ENCODE measurements around the gene PLXNA1.

The PLXNA1 gene

GRCh38 chr3:127001486-127002194 is 18.7 kb downstream of the PLXNA1 start:
- DNase-seq (ENCODE audit: low read depth in 1 of 2, low spot score in 1 of 2), result no peak

GRCh38 chr3:127002195-127003174 is 19.6 kb downstream of the PLXNA1 start:
- no peak for DNase-seq (ENCODE audit: low read depth in 1 of 2, low spot score in 1 of 2)

- DNase-seq (ENCODE audit: low read depth in 1 of 2, low spot score in 1 of 2), result no peak
Measured at GRCh38 chr3:127003175-127003555, 20.2 kb downstream of the PLXNA1 start.

- DNase-seq (ENCODE audit: low read depth in 1 of 2, low spot score in 1 of 2), result no peak
Measured at GRCh38 chr3:127003601-127004280, 20.8 kb downstream of the PLXNA1 start.

GRCh38 chr3:127004641-127005397 is 21.9 kb downstream of the PLXNA1 start:
- DNase-seq (ENCODE audit: low read depth in 1 of 2, low spot score in 1 of 2), result no peak

- DNase-seq (ENCODE audit: low read depth in 1 of 2, low spot score in 1 of 2), result no peak
Measured at GRCh38 chr3:127005864-127006500, 23.1 kb downstream of the PLXNA1 start.

GRCh38 chr3:127006781-127007436 is 24.0 kb downstream of the PLXNA1 start:
- DNase-seq (ENCODE audit: low read depth in 1 of 2, low spot score in 1 of 2), result no peak

GRCh38 chr3:127008236-127008635 is 25.3 kb downstream of the PLXNA1 start:
- no peak for DNase-seq (ENCODE audit: low read depth in 1 of 2, low spot score in 1 of 2)

- no peak for DNase-seq (ENCODE audit: low read depth in 1 of 2, low spot score in 1 of 2)
Measured at GRCh38 chr3:127009531-127009930, 26.6 kb downstream of the PLXNA1 start.

- DNase-seq (ENCODE audit: low read depth in 1 of 2, low spot score in 1 of 2), result no peak
Measured at GRCh38 chr3:127011270-127011992, 28.5 kb downstream of the PLXNA1 start.

- DNase-seq (ENCODE audit: low read depth in 1 of 2, low spot score in 1 of 2), result no peak
Measured at GRCh38 chr3:127012091-127012490, 29.2 kb downstream of the PLXNA1 start.

- no peak for DNase-seq (ENCODE audit: low read depth in 1 of 2, low spot score in 1 of 2)
Measured at GRCh38 chr3:127013181-127013580, 30.3 kb downstream of the PLXNA1 start.

GRCh38 chr3:127013758-127014535 is 31.0 kb downstream of the PLXNA1 start:
- no peak for DNase-seq (ENCODE audit: low read depth in 1 of 2, low spot score in 1 of 2)

- DNase-seq (ENCODE audit: low read depth in 1 of 2, low spot score in 1 of 2), result no peak
Measured at GRCh38 chr3:127014536-127015281, 31.8 kb downstream of the PLXNA1 start.

GRCh38 chr3:127015282-127016042 is 32.5 kb downstream of the PLXNA1 start:
- no peak for DNase-seq (ENCODE audit: low read depth in 1 of 2, low spot score in 1 of 2)

GRCh38 chr3:127016043-127016343 is 33.1 kb downstream of the PLXNA1 start:
- no peak for DNase-seq (ENCODE audit: low read depth in 1 of 2, low spot score in 1 of 2)

- no peak for DNase-seq (ENCODE audit: low read depth in 1 of 2, low spot score in 1 of 2)
Measured at GRCh38 chr3:127016461-127016860, 33.5 kb downstream of the PLXNA1 start.

All from activated T-helper 1 cell treated with anti-CD3 and anti-CD28 coated beads, Interleukin-2, amount 50 U/mL, for 16 hours (primary cell).